Measurements from ENCODE around the gene SLC12A7.
"Not testable (repeated sequence)": the region's sequence is repeated elsewhere in the genome, so short reads cannot be mapped to it uniquely, and the experiment has no call there.

The SLC12A7 gene

GRCh38 chr5:1132570-1132969 is 20.7 kb upstream of the SLC12A7 start:
- Histone ChIP-seq H3K9me3 (ENCODE audit: control insufficient read depth, insufficient read depth, low read length) (no peaks in the 10 kb centered on the region), H3K36me3 (ENCODE audit: control insufficient read depth, insufficient read depth, low read length) (no peaks in the 10 kb centered on the region), H3K4me3 (ENCODE audit: low read depth, low read length) (no peak overlapping the region), H3K4me1 (ENCODE audit: control insufficient read depth, insufficient read depth, low read length) (no peaks in the 10 kb centered on the region), H3K9ac (ENCODE audit: low read depth, low read length) (no peak overlapping the region), H3K27me3 (ENCODE audit: control insufficient read depth, insufficient read depth, low read length) (no peaks in the 10 kb centered on the region), H3K27ac (ENCODE audit: low read depth, low read length) (no peak overlapping the region)

- Histone ChIP-seq H3K4me1 (ENCODE audit: control insufficient read depth, insufficient read depth, low read length) (no peaks in the 10 kb centered on the region), H3K9ac (ENCODE audit: low read depth, low read length) (no peak overlapping the region), H3K4me3 (ENCODE audit: low read depth, low read length) (no peak overlapping the region), H3K27ac (ENCODE audit: low read depth, low read length) (no peak overlapping the region), H3K27me3 (ENCODE audit: control insufficient read depth, insufficient read depth, low read length) (no peaks in the 10 kb centered on the region), H3K9me3 (ENCODE audit: control insufficient read depth, insufficient read depth, low read length) (no peaks in the 10 kb centered on the region), H3K36me3 (ENCODE audit: control insufficient read depth, insufficient read depth, low read length) (no peaks in the 10 kb centered on the region)
Observed at GRCh38 chr5:1131726-1132125, 19.9 kb upstream of the SLC12A7 start.

GRCh38 chr5:1131191-1131621 is 19.3 kb upstream of the SLC12A7 start:
- no peak overlapping the region for H3K27ac ChIP-seq (ENCODE audit: low read depth, low read length)
- no peaks in the 10 kb centered on the region for H3K27me3 ChIP-seq (ENCODE audit: control insufficient read depth, insufficient read depth, low read length)
- H3K9me3 ChIP-seq (ENCODE audit: control insufficient read depth, insufficient read depth, low read length), result no peaks in the 10 kb centered on the region
- H3K36me3 ChIP-seq (ENCODE audit: control insufficient read depth, insufficient read depth, low read length), result no peaks in the 10 kb centered on the region
- no peak overlapping the region for H3K9ac ChIP-seq (ENCODE audit: low read depth, low read length)
- H3K4me3 ChIP-seq (ENCODE audit: low read depth, low read length), result no peak overlapping the region
- H3K4me1 ChIP-seq (ENCODE audit: control insufficient read depth, insufficient read depth, low read length), result no peaks in the 10 kb centered on the region

- no peak overlapping the region for H3K9ac ChIP-seq (ENCODE audit: low read depth, low read length)
- no peaks in the 10 kb centered on the region for H3K36me3 ChIP-seq (ENCODE audit: control insufficient read depth, insufficient read depth, low read length)
- H3K27me3 ChIP-seq (ENCODE audit: control insufficient read depth, insufficient read depth, low read length), result no peaks in the 10 kb centered on the region
- no peak overlapping the region for H3K4me3 ChIP-seq (ENCODE audit: low read depth, low read length)
- H3K4me1 ChIP-seq (ENCODE audit: control insufficient read depth, insufficient read depth, low read length), result no peaks in the 10 kb centered on the region
- H3K27ac ChIP-seq (ENCODE audit: low read depth, low read length), result no peak overlapping the region
- no peaks in the 10 kb centered on the region for H3K9me3 ChIP-seq (ENCODE audit: control insufficient read depth, insufficient read depth, low read length)
Observed at GRCh38 chr5:1130218-1130946, 18.5 kb upstream of the SLC12A7 start.

GRCh38 chr5:1129711-1130055 is 17.8 kb upstream of the SLC12A7 start:
- Histone ChIP-seq H3K36me3 (ENCODE audit: control insufficient read depth, insufficient read depth, low read length) (no peaks in the 10 kb centered on the region), H3K9me3 (ENCODE audit: control insufficient read depth, insufficient read depth, low read length) (no peaks in the 10 kb centered on the region), H3K9ac (ENCODE audit: low read depth, low read length) (no peak overlapping the region), H3K4me1 (ENCODE audit: control insufficient read depth, insufficient read depth, low read length) (no peaks in the 10 kb centered on the region), H3K27ac (ENCODE audit: low read depth, low read length) (no peak overlapping the region), H3K4me3 (ENCODE audit: low read depth, low read length) (no peak overlapping the region), H3K27me3 (ENCODE audit: control insufficient read depth, insufficient read depth, low read length) (no peaks in the 10 kb centered on the region)

- Histone ChIP-seq H3K27ac (ENCODE audit: low read depth, low read length) (no peak overlapping the region), H3K4me3 (ENCODE audit: low read depth, low read length) (no peak overlapping the region), H3K9me3 (ENCODE audit: control insufficient read depth, insufficient read depth, low read length) (no peaks in the 10 kb centered on the region), H3K27me3 (ENCODE audit: control insufficient read depth, insufficient read depth, low read length) (no peaks in the 10 kb centered on the region), H3K36me3 (ENCODE audit: control insufficient read depth, insufficient read depth, low read length) (no peaks in the 10 kb centered on the region), H3K9ac (ENCODE audit: low read depth, low read length) (no peak overlapping the region), H3K4me1 (ENCODE audit: control insufficient read depth, insufficient read depth, low read length) (no peaks in the 10 kb centered on the region)
Observed at GRCh38 chr5:1128977-1129710, 17.3 kb upstream of the SLC12A7 start.

GRCh38 chr5:1127959-1128785 is 16.3 kb upstream of the SLC12A7 start:
- H3K27me3 ChIP-seq (ENCODE audit: control insufficient read depth, insufficient read depth, low read length), result no peaks in the 10 kb centered on the region
- H3K4me1 ChIP-seq (ENCODE audit: control insufficient read depth, insufficient read depth, low read length), result no peaks in the 10 kb centered on the region
- H3K9me3 ChIP-seq (ENCODE audit: control insufficient read depth, insufficient read depth, low read length), result no peaks in the 10 kb centered on the region
- no peaks in the 10 kb centered on the region for H3K36me3 ChIP-seq (ENCODE audit: control insufficient read depth, insufficient read depth, low read length)
- H3K27ac ChIP-seq (ENCODE audit: low read depth, low read length), result no peak overlapping the region
- no peak overlapping the region for H3K4me3 ChIP-seq (ENCODE audit: low read depth, low read length)
- no peak overlapping the region for H3K9ac ChIP-seq (ENCODE audit: low read depth, low read length)

GRCh38 chr5:1125695-1126094 is 13.8 kb upstream of the SLC12A7 start:
- not testable (repeated sequence) for H3K4me3 ChIP-seq (ENCODE audit: low read depth, low read length); H3K27me3 ChIP-seq (ENCODE audit: control insufficient read depth, insufficient read depth, low read length); H3K4me1 ChIP-seq (ENCODE audit: control insufficient read depth, insufficient read depth, low read length); H3K9me3 ChIP-seq (ENCODE audit: control insufficient read depth, insufficient read depth, low read length); H3K36me3 ChIP-seq (ENCODE audit: control insufficient read depth, insufficient read depth, low read length); H3K9ac ChIP-seq (ENCODE audit: low read depth, low read length); H3K27ac ChIP-seq (ENCODE audit: low read depth, low read length)

- no peaks in the 10 kb centered on the region for H3K36me3 ChIP-seq (ENCODE audit: control insufficient read depth, insufficient read depth, low read length)
- no peak overlapping the region for H3K4me3 ChIP-seq (ENCODE audit: low read depth, low read length)
- no peak overlapping the region for H3K9ac ChIP-seq (ENCODE audit: low read depth, low read length)
- H3K9me3 ChIP-seq (ENCODE audit: control insufficient read depth, insufficient read depth, low read length), result no peaks in the 10 kb centered on the region
- H3K4me1 ChIP-seq (ENCODE audit: control insufficient read depth, insufficient read depth, low read length), result no peaks in the 10 kb centered on the region
- no peak overlapping the region for H3K27ac ChIP-seq (ENCODE audit: low read depth, low read length)
- no peaks in the 10 kb centered on the region for H3K27me3 ChIP-seq (ENCODE audit: control insufficient read depth, insufficient read depth, low read length)
Observed at GRCh38 chr5:1125030-1125357, 13.1 kb upstream of the SLC12A7 start.

- no peaks in the 10 kb centered on the region for H3K9me3 ChIP-seq (ENCODE audit: control insufficient read depth, insufficient read depth, low read length)
- no peak overlapping the region for H3K27ac ChIP-seq (ENCODE audit: low read depth, low read length)
- H3K4me1 ChIP-seq (ENCODE audit: control insufficient read depth, insufficient read depth, low read length), result no peaks in the 10 kb centered on the region
- no peaks in the 10 kb centered on the region for H3K36me3 ChIP-seq (ENCODE audit: control insufficient read depth, insufficient read depth, low read length)
- no peak overlapping the region for H3K4me3 ChIP-seq (ENCODE audit: low read depth, low read length)
- no peaks in the 10 kb centered on the region for H3K27me3 ChIP-seq (ENCODE audit: control insufficient read depth, insufficient read depth, low read length)
- H3K9ac ChIP-seq (ENCODE audit: low read depth, low read length), result no peak overlapping the region
Observed at GRCh38 chr5:1124205-1125029, 12.6 kb upstream of the SLC12A7 start.

All from HUES48 (cell line).